Keratinocyte (primary cell): ENCODE measurements around the gene CIROP.

Experiments used
- CTCF ChIP-seq, 3 experiments: IDR thresholded peaks in 1 of 3; conservative IDR thresholded peaks in 1 of 3; optimal IDR thresholded peaks in 1 of 3; 2 replicates in 2 of 3; 3 replicates in 1 of 3; pipeline versions ENCODE3 to v1.5.1; 2011; ENCODE audit warnings: low read length in 3 of 3, mild to moderate bottlenecking in 3 of 3, moderate library complexity in 2 of 3, control low read depth in 1 of 3, inconsistent platforms in 1 of 3; ENCODE audit not compliant: insufficient read depth in 2 of 3; ENCODE audit errors: extremely low read depth in 1 of 3
- EZH2 ChIP-seq: IDR thresholded peaks from one replicate; pipeline ENCODE4 v1.6.1; 2012; ENCODE audit warnings: inconsistent platforms, mild to moderate bottlenecking, low read length, moderate library complexity

GRCh38 chr14:23125933-23126524 lies 21.2 kb upstream of the CIROP start:
- TF ChIP-seq CTCF (optimal IDR thresholded peaks at IDR 0.05 in 1 of 3, IDR thresholded peaks at IDR 0.05 in 1 of 3, conservative IDR thresholded peaks at IDR 0.05 in 1 of 3; ENCODE audit: extremely low read depth in 1 of 3, insufficient read depth in 2 of 3, low read length in 3 of 3) = peak in 1 of 3 experiments; percentile 22
- no peak for TF ChIP-seq EZH2
